Hematopoietic multipotent progenitor cell (in vitro differentiated cells): Measurements from ENCODE around the gene GLDN. TPM values are rescaled to one million over a fixed set of nuclear protein-coding genes. Genes with fewer than 3 reads are reported as not detected.

Experiments
- DNase-seq, 3 donors: peaks; one replicate each; pipeline ENCODE4 v3.0.0-alpha.2; 2011 to 2015; ENCODE audit warnings: low read depth in 2 of 3, low spot score in 2 of 3
- total RNA-seq: library from RNA; depleted of rRNA; stranded (reverse); fragments of >200 nt; gene quantifications from one replicate; pipeline ENCODE4 v1.2.3, GENCODE V29; 2012

The GLDN gene
- total RNA-seq, 1 donor, result under 0.01 TPM

- no peak for DNase-seq
Measured at GRCh38 chr15:51321316-51321715, 20.1 kb upstream of the GLDN start.

GRCh38 chr15:51322621-51323296 lies 18.7 kb upstream of the GLDN start:
- no peak for DNase-seq

- no peak for DNase-seq
Measured at GRCh38 chr15:51323749-51324148, 17.7 kb upstream of the GLDN start.

- DNase-seq, result no peak
Measured at GRCh38 chr15:51325167-51325566, 16.3 kb upstream of the GLDN start.

- no peak for DNase-seq
Measured at GRCh38 chr15:51327081-51327480, 14.4 kb upstream of the GLDN start.

- DNase-seq, result no peak
Measured at GRCh38 chr15:51328926-51329325, 12.5 kb upstream of the GLDN start.

GRCh38 chr15:51331141-51331540 lies 10.3 kb upstream of the GLDN start:
- DNase-seq, result no peak

- DNase-seq, result no peak
Measured at GRCh38 chr15:51332206-51333147, 9.0 kb upstream of the GLDN start.

GRCh38 chr15:51333571-51333970 lies 7.9 kb upstream of the GLDN start:
- no peak for DNase-seq

- DNase-seq, result no peak
Measured at GRCh38 chr15:51334011-51334451, 7.4 kb upstream of the GLDN start.

GRCh38 chr15:51335087-51335486 lies 6.4 kb upstream of the GLDN start:
- DNase-seq, result no peak

GRCh38 chr15:51335538-51336410 lies 5.7 kb upstream of the GLDN start:
- no peak for DNase-seq

GRCh38 chr15:51338496-51338895 lies 3.0 kb upstream of the GLDN start, which contains the start of gene CYP19A1:
CYP19A1 (minus strand) TSS chr15:51338596; CDS start chr15:51242912, 95,684 bp downstream.
- DNase-seq, result no peak

GRCh38 chr15:51342227-51342999 lies 958 bp downstream of the GLDN start:
- DNase-seq, result no peak

GRCh38 chr15:51343466-51343865 lies 2.0 kb downstream of the GLDN start:
- DNase-seq, result no peak

GRCh38 chr15:51346136-51346535 lies 4.7 kb downstream of the GLDN start:
- no peak for DNase-seq

GRCh38 chr15:51348688-51349087 lies 7.2 kb downstream of the GLDN start:
- DNase-seq, result no peak

- no peak for DNase-seq
Measured at GRCh38 chr15:51349156-51349844, 7.8 kb downstream of the GLDN start.

GRCh38 chr15:51350723-51351122 lies 9.3 kb downstream of the GLDN start:
- no peak for DNase-seq
